HG03159 (cell line): ENCODE measurements around the gene ATP6AP1.

Experiments
- ATAC-seq: cut with Tn5 transposase; IDR thresholded peaks from one replicate; pipeline ENCODE4 v1.9.1; 2021; ENCODE audit warnings: mild to moderate bottlenecking, moderate library complexity; ENCODE audit not compliant: unreplicated experiment

Gene ATP6AP1

GRCh38 chrX:154470914-154471568 lies 42.6 kb downstream of the ATP6AP1 start:
- ATAC-seq, result no peak

DNA sequence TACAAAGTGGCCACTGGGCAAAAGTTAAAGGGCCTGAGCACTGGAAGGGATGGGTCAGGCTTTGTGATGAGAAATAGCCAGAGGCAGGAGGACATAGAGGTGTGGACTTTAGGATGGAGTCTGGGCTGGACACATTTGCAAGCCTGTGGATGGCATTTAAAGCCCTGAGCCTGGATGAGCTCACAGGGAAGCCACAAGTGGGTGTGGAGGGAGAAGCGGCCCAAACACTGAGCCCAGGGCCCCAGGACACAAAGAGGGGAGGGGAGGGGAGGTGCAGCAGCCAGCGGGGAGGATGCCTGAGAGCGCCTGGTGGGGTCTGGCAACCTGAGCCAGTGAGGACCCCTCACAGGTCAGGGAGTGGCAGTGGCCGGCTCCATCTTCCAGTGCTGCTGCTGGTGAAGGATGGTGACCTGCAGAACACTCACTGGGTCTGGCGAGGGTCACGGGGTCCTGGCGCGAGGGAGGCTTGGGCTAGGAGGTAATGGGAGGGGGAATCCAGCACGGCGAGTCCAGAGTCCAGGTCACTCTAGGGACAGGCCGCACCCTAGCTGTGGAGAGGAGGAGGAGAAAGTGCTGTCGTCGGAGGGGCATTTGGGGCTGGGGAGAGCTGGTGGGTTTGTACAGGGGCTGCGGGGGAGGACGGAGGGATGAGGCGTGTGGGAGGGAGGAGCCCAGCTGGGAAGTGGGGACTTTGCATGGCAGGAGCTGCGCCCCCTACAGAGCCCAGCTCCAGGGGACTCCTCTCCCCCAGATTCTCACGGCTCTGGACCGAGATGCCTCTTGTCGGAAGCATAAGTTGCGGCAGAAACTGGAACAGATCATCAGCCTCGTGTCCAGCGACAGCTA lies 43.6 kb downstream of the ATP6AP1 start:
- no peak for ATAC-seq

- no peak for ATAC-seq
These were observed 44.5 kb downstream of the ATP6AP1 start for GRCh38 chrX:154472685-154473632.

GRCh38 chrX:154473683-154474082 lies 45.2 kb downstream of the ATP6AP1 start:
- ATAC-seq, result no peak

GRCh38 chrX:154476821-154477220 lies 48.3 kb downstream of the ATP6AP1 start:
- no peak for ATAC-seq

- no peak for ATAC-seq
These were observed 49.5 kb downstream of the ATP6AP1 start for GRCh38 chrX:154477891-154478477.

DNA sequence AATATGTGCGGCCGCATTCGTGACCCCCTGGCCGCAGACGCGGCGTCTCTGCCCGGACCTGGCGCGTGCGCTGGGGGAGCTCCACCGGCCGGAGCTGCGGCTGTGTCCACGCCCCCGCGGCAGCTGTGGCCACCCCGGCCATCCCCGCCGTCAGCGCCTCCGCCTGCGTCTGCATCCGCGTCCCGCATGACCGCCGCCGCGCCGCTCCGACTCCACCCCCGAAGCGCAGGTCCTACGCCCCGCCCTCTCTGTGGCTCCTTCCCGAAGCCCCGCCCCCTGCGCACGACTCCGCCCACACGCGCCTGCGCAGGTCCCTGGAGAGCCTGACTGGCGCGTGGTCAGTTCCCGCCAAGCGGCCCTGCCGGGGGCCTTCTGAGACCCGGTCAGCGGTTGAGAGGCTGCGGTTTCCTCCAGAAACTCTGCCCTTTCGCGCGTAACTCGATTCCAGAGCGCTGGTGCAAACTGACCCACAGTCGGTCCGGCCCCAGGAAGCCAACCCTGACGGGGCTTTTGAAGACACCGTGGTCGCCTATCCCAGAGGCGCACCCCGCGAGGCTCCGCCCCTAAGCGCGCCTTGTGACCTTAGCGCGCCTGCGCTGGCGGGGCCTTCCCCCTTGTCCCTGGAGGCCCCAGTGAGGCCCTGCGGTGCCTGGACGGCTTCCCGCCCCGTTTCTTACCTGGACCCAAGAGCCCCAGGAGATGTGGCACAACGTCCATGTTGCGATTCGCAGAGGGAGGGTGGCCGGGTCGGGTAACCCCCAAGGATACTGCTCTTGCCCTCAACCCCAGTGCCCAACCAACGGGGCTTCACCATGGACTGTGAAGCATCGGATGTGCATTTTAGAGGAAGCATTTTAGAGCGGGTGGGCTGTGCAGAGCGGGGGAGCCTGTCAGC lies 50.5 kb downstream of the ATP6AP1 start, which contains the start of gene LAGE3:
Gene LAGE3 (minus strand): TSS at position 554 of the 895 bp plus-strand sequence. CDS start 366 bp downstream, at position 188.
- peak; percentile 81 for ATAC-seq

DNA sequence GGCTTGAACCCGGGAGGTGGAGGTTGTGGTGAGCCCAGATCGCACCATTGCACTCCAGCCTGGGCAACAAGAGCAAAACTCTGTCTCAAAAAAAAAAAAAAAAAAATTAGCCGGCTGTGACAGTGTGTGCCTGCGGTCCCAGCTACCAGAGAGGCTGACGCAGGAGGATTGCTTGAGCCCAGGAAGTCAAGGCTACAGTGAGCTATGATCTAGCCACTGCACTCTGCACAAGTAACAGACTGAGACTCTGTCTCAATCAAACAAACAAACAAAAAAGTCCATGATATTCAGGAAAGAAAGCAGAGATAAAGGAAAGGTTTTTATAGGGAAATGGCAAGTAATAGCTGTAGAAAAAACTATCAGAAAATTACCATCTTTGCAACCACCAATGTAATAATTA lies 52.7 kb downstream of the ATP6AP1 start:
- no peak for ATAC-seq

GRCh38 chrX:154481911-154482601 lies 53.6 kb downstream of the ATP6AP1 start:
- ATAC-seq, result no peak

DNA sequence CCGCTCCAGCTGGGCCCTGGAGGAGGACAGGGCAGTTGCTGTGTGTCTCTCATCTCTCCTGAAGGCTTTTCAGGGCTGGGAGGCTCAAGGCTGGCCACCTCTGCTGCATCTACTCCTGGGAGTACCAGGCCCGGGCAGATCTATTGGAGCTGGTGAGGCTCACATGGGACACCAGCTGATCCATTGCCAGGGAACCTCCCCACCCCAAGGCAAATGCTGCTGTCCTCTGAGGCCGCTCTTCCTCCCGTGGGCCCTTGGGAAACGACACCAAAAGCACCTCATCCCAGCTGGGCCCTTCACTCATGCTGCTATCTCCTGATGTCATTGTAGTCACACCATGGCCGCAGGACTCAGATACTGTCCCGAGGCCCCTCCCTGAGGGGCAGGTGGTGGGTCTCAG lies 54.3 kb downstream of the ATP6AP1 start:
- ATAC-seq, result no peak

- no peak for ATAC-seq
These were observed 54.8 kb downstream of the ATP6AP1 start for GRCh38 chrX:154483325-154483724.

- no peak for ATAC-seq
These were observed 56.0 kb downstream of the ATP6AP1 start for GRCh38 chrX:154484255-154485149.

- ATAC-seq, result no peak
These were observed 56.9 kb downstream of the ATP6AP1 start for GRCh38 chrX:154485150-154486051.

DNA sequence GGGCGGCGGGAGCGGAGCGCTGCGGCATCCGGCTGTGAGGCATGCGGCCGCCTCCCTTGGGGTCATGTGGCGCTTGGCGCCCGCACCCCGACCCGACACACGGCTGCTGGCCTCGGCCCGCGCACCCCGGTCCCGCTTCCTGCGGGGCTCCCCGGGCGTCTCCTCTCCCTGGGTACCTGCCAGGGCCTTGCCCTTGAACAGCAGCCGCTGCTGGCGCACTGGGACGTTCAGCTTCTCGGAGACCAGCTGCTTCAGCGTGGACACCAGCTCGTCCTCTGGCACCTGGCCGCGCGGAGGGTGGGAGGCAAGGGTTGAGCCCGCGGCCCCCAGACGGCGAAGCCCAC lies 57.5 kb downstream of the ATP6AP1 start:
- no peak for ATAC-seq
